AG04450 (cell line): ENCODE results near the gene DNAJA4. TPM values are rescaled to one million over a fixed set of nuclear protein-coding genes. Genes with fewer than 3 reads are reported as not detected.

ENCODE experiments used
- CTCF ChIA-PET: fragments of 300-600, 350-600 bp; formaldehyde crosslinking; extraction: SDS; loops from one replicate; lab custom pipeline; 2022; ENCODE audit warnings: antibody characterized with exemption, inconsistent platforms; lab: Charles Lee
- POLR2A ChIA-PET: fragments of 350-600 bp; formaldehyde crosslinking; extraction: SDS; loops from one replicate; lab custom pipeline; 2021; ENCODE audit warnings: antibody characterized with exemption, inconsistent platforms; lab: Yijun Ruan, JAX
- DNase-seq: peaks from one replicate; pipeline ENCODE4 v3.0.0-alpha.2; 2011; ENCODE audit warnings: low read depth, low spot score
- H3K27ac ChIP-seq: one replicate; pipeline ENCODE4 v1.5.1; 2012; ENCODE audit warnings: low read depth, low read length, control low read depth
- H3K27me3 ChIP-seq: one replicate; pipeline ENCODE4 v1.6.0; 2012; ENCODE audit warnings: low read length; ENCODE audit not compliant: control insufficient read depth, insufficient read depth
- H3K4me3 ChIP-seq: 2 replicates; pipeline ENCODE4 v1.5.1; 2011; ENCODE audit warnings: mild to moderate bottlenecking, low read depth, low read length, control low read depth
- H3K9me3 ChIP-seq: 2 replicates; pipeline ENCODE4 v1.5.1; 2012; ENCODE audit warnings: low read length; ENCODE audit not compliant: control insufficient read depth, insufficient read depth
- CTCF ChIP-seq: IDR thresholded peaks from 2 replicates; pipeline ENCODE4 v1.5.1; 2011; ENCODE audit warnings: low read depth, low read length, control low read depth, inconsistent platforms
- polyA plus RNA-seq: library from polyadenylated mRNA; depleted of rRNA; stranded (reverse); fragments of >200 nt; gene quantifications from 2 replicates; pipeline ENCODE4 v1.2.3, GENCODE V29; 2011

DNAJA4 gene
- polyA plus RNA-seq, 1 experiment = 2.5 TPM

GRCh38 chr15:78223396-78224022 is 40.9 kb upstream of the DNAJA4 start:
- ChIA-PET CTCF (interaction anchor here (1.2 to 1.6 kb wide), 2 partner anchors 17 to 93 kb away, joined by 3 to 4 read pairs; partner anchors contain the start of gene CIB2), POLR2A (no interaction called here)
- no peak for DNase-seq
- Histone ChIP-seq H3K27ac (no peak overlapping the region), H3K4me3 (no peak overlapping the region), H3K27me3 (no peaks in the 10 kb centered on the region), H3K9me3 (no peaks in the 10 kb centered on the region; the same call in 1 of the 2 replicates)
- TF ChIP-seq CTCF = no peak

DNA sequence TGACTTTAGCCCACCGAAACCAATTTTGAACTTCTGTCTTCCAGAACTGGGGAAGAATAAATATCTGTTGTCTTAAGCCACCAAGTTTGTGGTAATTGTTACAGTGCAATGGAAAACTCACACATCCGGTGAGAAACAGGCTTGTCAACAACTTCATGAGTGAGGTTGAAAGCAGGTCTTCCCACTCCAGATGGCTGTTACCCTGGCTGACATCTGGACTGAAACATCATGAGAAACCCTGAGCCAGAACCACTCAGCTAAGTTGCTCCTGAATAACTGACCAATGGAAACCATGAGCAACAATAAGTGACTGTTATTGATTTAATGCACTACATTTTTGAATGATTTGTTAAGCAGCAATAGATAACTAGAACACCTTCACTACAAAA is 40.3 kb upstream of the DNAJA4 start:
- Histone ChIP-seq H3K9me3 (no peaks in the 10 kb centered on the region; the same call in 1 of the 2 replicates), H3K4me3 (no peak overlapping the region), H3K27me3 (no peaks in the 10 kb centered on the region), H3K27ac (no peak overlapping the region)
- ChIA-PET POLR2A (no interaction called here), CTCF (interaction anchor here (1.1 to 1.6 kb wide), 3 partner anchors 16 to 93 kb away, joined by 3 to 4 read pairs (median 3); partner anchors contain the start of gene CIB2)
- no peak for TF ChIP-seq CTCF
- DNase-seq = no peak

DNA sequence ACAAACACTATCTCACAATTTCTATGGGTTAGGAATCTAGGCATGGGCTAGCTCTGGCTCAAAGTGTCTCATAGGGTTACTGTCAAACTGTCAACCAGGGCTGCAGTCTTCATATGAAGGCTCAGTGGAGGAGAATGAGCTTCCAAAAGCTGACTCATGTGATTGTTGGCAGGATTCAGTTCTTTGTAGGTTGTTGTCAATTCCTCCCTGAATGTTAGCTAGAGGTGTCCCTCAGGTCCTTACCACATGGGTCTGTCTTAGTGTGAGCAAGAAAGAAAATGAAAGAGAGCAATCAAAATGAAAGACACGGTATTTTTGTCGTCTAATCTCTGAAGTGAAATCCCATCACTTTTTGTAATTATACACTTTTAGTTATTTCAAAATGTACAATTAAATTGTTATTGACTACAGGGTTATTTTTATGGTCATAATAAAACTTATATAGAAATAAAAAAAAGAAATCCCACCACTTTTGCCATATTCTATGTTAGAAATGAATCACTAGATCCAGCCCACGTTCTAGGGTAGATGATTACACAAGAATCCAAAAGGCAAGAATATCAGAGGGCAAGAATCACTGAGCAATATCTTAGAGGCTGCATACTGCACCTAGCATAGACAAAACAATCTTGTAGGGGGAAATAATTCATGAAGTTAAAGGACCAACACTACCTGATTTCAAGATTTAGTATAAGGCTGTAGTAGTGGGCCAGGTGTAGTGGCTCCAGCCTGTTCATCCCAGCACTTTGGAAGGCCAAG is 38.4 kb upstream of the DNAJA4 start:
- CTCF ChIA-PET = interaction anchor here (0.7 to 1.8 kb wide), 2 partner anchors 15 to 90 kb away, joined by 3 to 6 read pairs; no protein-coding TSS in a partner anchor
- TF ChIP-seq CTCF = no peak

DNA sequence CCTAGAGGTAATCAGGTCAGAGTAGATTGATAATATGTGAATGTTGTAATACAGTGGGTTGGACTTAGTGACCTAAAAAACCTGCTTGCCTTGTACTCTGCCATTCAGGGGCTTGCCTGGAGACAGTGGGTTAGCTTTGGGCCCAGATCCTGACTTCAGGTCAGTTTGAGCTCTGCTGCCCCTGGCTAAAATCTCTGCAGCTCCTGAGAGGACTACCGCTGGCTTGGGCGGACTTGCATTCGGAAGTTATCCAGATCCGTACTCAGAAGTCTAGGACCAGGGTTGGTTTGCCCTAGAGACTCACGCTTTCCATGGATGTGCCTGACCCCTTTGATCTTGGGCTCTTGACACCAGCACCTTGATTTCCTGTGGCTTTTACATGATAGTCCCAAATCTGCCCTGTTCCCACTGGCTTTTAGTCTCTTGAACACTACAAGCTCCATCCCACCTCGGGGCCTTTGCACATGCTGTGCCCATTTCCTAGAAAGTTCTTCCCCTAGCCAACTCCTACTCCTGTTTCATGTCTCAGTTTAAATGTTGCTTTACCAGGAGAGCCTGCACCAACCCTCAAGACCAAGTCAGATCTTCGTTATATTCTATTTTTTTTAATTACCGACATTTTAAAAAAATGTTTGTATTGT is 35.9 kb upstream of the DNAJA4 start:
- no peak for DNase-seq
- POLR2A ChIA-PET = no interaction called here
- TF ChIP-seq CTCF = no peak
- CTCF ChIA-PET = interaction anchor here (1.2 kb wide), 1 partner anchor 269 kb away, joined by 3 read pairs; no protein-coding TSS in a partner anchor
- Histone ChIP-seq H3K9me3 (no peaks in the 10 kb centered on the region; the same call in 1 of the 2 replicates), H3K4me3 (no peak overlapping the region), H3K27me3 (peaks cover 21% of the 10 kb centered on the region), H3K27ac (no peak overlapping the region)

More for the DNA sequence above, 38.4 kb upstream of the DNAJA4 start:
- no peaks in the 10 kb centered on the region; the same call in 1 of the 2 replicates for H3K9me3 ChIP-seq
- no peak for DNase-seq
- H3K4me3 ChIP-seq = no peak overlapping the region
- H3K27me3 ChIP-seq = peaks cover 11% of the 10 kb centered on the region
- POLR2A ChIA-PET = no interaction called here
- no peak overlapping the region for H3K27ac ChIP-seq
